Stomach smooth muscle (tissue), 2 donors: ENCODE measurements around the gene LCN6.

Source experiments
- H3K27ac ChIP-seq: one replicate; pipeline ENCODE4 v1.7.0; 2013; ENCODE audit warnings: mild to moderate bottlenecking, low read length, inconsistent platforms
- H3K27me3 ChIP-seq, 2 donors: one replicate each; pipeline ENCODE4 v1.7.0; 2013; ENCODE audit warnings: low read length in 2 of 2; ENCODE audit not compliant: insufficient read depth in 2 of 2, control insufficient read depth in 1 of 2
- H3K36me3 ChIP-seq, 2 donors: one replicate each; pipeline ENCODE4 v1.7.0; 2013; ENCODE audit warnings: low read length in 2 of 2; ENCODE audit not compliant: control insufficient read depth in 2 of 2, insufficient read depth in 2 of 2
- H3K4me1 ChIP-seq: one replicate; pipeline ENCODE4 v1.7.0; 2013; ENCODE audit warnings: low read length; ENCODE audit not compliant: control insufficient read depth, insufficient read depth
- H3K4me3 ChIP-seq, 2 donors: one replicate each; pipeline ENCODE4 v1.7.0; 2013; ENCODE audit warnings: low read length in 2 of 2
- H3K9ac ChIP-seq, 2 donors: one replicate each; pipeline ENCODE4 v1.7.0; 2013; ENCODE audit warnings: low read length in 2 of 2, mild to moderate bottlenecking in 1 of 2
- H3K9me3 ChIP-seq, 2 donors: one replicate each; pipeline ENCODE4 v1.7.0; 2013; ENCODE audit warnings: low read length in 2 of 2; ENCODE audit not compliant: control insufficient read depth in 2 of 2
- donor health status: healthy.
- donor health status: Pancreatic carcinoma.

The LCN6 gene

GRCh38 chr9:136694872-136695247 is 53.5 kb downstream of the LCN6 start:
- Histone ChIP-seq H3K4me3 (no peak overlapping the region), H3K36me3 (no peaks in the 10 kb centered on the region), H3K9me3 (no peaks in the 10 kb centered on the region), H3K27me3 (no peaks in the 10 kb centered on the region), H3K4me1 (peaks cover 5% of the 10 kb centered on the region), H3K27ac (no peak overlapping the region), H3K9ac (no peak overlapping the region)

- no peaks in the 10 kb centered on the region for H3K27me3 ChIP-seq
- H3K27ac ChIP-seq, result no peak overlapping the region
- H3K4me3 ChIP-seq, result no peak overlapping the region
- no peak overlapping the region for H3K9ac ChIP-seq
- H3K4me1 ChIP-seq, result peaks cover 5% of the 10 kb centered on the region
- H3K9me3 ChIP-seq, result no peaks in the 10 kb centered on the region
- no peaks in the 10 kb centered on the region for H3K36me3 ChIP-seq
Observed at GRCh38 chr9:136694163-136694871, 54.0 kb downstream of the LCN6 start.
